T follicular helper cell (primary cell): Measurements from ENCODE around the gene RASA4.
"Not testable (repeated sequence)": the region's sequence is repeated elsewhere in the genome, so short reads cannot be mapped to it uniquely, and the experiment has no call there.

Experiments used
- DNase-seq: peaks from one replicate; pipeline ENCODE4 v3.0.0-alpha.2; 2020; ENCODE audit warnings: low read depth

RASA4 gene

DNA sequence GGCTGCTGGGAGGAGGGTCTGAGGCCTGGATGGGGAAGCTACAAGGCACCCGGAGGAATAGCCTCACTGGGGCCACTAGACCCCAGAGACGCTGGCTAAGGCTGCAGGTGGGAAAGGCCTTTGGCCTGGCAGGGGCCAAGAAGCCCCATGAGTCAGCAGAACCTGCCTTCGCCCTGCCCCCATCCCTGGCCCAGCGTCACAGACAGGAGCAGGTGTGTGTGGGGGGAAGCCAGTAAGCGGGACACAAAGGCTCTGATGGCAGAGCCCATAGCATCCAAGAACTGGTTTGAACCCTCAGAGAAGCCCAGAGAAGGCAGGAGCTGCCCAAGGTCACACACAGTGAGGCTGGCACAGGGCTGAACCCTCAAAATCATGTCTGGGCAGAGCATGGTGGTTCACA is 9.7 kb downstream of the RASA4 start:
- not testable (repeated sequence) for DNase-seq

DNA sequence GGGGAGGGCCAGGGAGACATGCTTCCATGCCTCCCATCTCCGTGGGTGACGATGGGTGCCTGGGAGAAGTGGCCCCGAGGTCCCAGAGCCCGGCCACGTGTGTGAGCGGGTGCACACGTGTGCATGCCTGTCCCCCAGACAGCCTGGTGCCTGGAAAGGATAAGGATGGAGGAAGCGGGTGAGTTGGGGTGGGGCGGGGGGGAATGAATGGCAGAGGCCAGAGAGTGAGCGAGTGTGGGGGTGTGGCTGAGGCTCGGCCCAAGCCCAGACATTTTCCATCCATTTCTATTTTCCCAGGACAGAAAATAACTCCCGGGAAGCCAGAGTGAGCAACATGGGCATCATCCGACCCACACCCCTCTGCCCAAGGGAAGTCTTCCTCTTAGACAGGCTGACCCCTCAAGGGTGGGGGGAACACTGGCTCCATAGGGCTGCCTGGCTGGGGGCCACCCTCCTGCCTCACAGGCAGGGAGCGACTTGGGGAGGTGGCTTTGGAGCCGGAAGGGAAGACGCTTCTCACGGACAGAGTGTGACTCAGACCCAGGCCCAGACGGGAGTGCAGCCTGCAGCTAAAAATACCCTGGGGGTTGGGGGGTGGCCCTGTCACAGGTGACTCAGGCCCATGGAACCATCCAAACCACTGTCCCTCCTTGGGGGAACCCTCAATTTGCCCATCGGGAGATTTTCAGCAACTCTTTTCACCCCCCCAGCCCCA is 12.0 kb downstream of the RASA4 start:
- not testable (repeated sequence) for DNase-seq

GRCh38 chr7:102602317-102602716 is 14.2 kb downstream of the RASA4 start:
- not testable (repeated sequence) for DNase-seq

- not testable (repeated sequence) for DNase-seq
Observed at GRCh38 chr7:102599699-102600098, 16.9 kb downstream of the RASA4 start.

- DNase-seq, result not testable (repeated sequence)
Observed at GRCh38 chr7:102596036-102596435, 20.5 kb downstream of the RASA4 start.

GRCh38 chr7:102593637-102594334 is 22.8 kb downstream of the RASA4 start:
- not testable (repeated sequence) for DNase-seq

- peak; percentile 45 for DNase-seq
Observed at GRCh38 chr7:102592477-102593019, 24.0 kb downstream of the RASA4 start.

DNA sequence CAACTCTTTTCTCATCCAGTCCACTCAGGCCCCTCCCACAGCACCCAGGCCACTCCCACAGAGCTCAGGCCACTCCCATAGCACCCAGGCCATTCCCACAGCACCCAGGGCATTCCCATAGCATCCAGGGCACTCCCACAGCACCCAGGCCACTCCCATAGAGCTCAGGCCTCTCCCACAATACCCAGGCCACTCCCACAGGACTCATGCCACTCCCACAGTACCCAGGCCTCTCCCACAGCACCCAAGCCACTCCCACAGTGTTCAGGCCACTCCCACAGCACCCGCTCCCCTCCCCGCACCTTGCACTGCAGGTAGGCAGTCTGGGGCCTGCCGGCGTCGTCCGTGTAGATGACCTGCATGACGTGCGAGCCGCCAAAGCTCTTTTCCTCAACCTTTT is 26.7 kb downstream of the RASA4 start:
- not testable (repeated sequence) for DNase-seq

DNA sequence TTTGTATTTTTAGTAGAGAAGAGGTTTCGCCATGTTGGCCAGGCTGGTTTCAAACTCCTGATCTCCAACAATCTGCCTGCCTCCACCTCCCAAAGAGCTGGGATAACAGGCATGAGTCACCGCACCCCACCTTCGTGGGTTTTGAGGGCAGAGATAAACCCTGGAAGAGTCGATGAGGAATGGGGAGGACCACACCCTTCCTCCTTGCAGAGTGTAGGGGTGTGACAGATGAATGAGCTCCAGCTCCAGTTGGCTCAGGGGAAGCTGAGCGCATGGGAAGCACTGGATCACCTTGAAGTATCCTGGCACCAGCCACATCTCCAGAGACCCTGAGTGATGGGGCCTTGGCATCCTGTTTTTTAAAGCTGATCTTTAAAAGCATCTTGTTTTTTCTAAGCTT is 33.1 kb downstream of the RASA4 start:
- DNase-seq, result not testable (repeated sequence)

DNA sequence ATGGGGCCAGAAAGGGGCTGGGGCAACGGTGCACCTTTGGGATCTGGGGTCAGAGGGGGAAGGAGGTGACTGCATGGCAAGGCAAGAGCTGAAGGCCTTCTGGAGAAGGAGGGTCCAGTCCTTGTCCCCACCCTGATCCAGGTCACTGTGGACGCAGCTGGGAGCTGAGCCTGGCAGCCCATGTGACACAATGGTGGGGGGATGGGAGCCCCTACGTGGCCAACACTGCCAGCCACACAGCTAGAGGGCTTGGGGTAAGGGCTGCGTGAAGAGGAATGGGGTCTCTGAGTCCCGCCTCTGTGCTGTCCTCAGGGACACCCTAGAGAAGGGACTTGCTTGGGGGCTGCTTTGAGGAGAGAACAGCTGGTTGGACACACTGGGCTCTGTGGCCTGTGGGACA is 34.8 kb downstream of the RASA4 start:
- not testable (repeated sequence) for DNase-seq

- DNase-seq, result not testable (repeated sequence)
Observed at GRCh38 chr7:102578486-102578885, 38.1 kb downstream of the RASA4 start.

DNA sequence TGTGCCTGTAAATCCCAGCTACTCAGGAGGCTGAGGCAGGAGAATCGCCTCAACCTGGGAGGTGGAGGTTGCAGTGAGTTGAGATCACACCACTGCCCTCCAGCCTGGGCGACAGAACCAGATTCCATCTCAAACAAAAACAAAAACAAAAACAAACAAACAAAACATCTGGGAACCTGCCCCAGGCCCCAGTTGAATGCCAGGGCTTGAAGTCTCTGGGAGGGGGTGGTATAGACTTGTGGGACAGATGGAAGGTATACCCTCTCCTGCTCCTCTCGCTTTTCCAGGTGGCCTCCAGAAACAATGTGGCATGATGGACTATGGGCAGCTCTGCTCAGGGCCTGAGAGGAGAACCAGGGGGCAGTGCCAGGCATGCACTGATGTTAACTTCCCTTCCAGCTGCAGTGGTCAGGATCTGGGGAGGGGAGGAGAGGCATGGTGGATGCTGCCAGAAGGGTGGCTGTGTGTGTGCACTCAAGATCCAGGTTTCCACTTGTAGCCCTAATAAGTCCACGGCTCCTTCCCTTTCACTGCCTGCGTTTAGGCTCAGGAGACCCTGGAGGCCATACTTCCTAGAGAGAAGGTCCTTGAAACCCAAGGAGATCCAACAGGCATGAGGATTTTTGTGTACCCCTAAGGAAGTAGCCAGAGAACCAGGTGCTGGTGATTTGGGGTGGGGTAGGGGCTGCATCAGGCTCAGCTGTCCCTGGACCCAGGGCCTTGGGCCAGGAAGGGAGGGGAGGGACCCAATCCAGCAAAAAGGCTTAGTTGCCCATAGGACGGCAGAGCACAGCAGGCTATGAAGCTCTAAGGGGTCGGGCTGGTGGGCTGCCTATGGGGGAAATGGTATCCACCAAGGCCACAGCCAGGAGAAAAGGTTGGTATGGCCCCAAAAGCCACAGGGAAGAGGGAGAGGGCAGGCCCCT is 39.0 kb downstream of the RASA4 start:
- not testable (repeated sequence) for DNase-seq

- DNase-seq, result not testable (repeated sequence)
Observed at GRCh38 chr7:102576363-102576762, 40.2 kb downstream of the RASA4 start.

GRCh38 chr7:102574607-102575006 is 41.9 kb downstream of the RASA4 start:
- not testable (repeated sequence) for DNase-seq

DNA sequence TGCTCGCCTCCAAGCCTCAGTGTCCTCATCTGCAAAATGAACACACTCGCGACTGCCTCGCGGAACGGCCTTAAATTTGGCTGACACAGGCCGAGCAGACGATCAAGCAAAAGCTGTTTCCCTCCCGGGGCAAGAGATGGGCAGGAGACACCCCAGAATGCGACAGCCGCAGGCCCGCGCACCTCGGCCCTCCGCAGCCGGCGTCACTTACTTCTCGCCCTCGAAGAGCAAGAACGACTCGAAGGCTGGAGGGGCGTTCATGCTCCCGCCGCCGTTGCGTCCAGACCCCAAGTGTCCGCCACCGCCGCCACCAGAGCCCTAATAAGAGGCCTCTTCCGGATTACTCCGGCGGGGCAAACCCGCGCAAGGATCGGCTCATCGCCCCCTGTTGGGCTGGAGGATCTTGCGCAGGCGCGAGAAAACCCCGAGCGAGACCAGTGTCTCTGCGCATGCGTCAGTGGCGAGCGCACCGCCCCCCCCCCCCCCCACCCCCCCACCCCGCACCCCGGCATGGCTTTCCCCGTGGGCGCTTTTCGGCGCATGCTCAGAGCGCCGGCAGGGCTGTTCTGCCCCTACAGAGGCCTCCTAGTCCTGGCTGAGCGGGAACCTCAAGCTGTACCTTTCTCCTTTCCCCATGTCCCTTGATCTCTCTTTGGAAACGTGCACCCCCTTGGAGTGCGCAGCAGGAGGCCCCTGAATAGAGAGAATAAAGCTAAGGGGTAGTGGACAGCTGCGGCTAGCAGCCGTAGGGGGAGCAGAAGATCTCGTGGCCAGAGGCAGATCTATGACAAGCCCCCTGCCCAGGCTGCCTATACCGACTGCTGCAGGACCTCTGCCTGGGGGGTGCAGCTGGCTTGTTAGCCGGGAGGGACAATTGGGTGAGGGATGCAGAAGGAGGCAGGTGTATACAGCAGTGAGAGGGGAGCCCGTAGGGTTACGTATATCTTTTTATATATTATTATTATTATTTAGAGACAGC is 44.0 kb downstream of the RASA4 start, which contains the start of gene POLR2J3:
Gene POLR2J3 (minus strand): TSS at position 323 of the 979 bp plus-strand sequence. CDS start 62 bp downstream, at position 261.
- DNase-seq, result peak; percentile 100

- DNase-seq, result not testable (repeated sequence)
Observed at GRCh38 chr7:102568620-102569019, 47.9 kb downstream of the RASA4 start.

GRCh38 chr7:102550808-102551422 is 65.6 kb downstream of the RASA4 start, which contains the start of gene SPDYE2:
Gene SPDYE2 (plus strand): TSS chr7:102551226. CDS start chr7:102553256, 2,030 bp downstream.
- not testable (repeated sequence) for DNase-seq

DNA sequence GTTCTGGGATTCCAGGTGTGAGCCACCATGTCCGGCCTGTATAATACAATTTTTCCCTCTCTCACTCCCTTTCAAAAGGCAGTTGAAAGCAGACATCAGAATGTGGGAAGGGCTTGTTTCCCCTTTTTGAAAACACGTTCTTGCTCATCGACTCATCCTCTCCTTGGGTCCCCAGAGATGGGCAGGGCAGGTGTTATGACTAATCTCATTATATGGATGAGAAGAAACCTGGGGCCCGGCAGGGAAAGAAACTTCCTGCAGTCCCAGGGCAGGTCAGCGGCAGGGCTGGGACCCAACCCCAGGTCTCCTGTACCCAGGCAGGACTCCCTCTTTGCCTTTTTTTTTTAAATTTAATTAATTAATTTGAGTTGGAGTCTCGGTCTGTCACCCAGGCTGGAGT is 70.2 kb downstream of the RASA4 start:
- DNase-seq, result not testable (repeated sequence)

DNA sequence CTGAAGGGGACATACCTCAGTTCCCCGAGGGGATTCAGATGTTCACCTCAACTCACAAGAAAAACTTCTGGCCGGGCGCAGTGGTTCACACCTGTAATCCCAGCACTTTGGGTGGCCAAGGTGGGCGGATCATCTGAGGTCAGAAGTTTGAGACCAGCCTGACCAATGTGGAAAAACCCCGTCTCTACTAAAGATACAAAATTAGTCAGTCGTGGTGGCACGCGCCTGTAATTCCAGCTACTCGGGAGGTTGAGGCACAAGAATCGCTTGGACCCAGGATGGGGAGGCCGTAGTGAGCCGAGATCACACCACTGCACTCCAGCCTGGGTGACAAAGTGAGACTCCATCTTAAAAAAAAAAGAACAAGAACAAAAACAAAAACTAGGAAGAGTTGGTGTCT is 71.3 kb downstream of the RASA4 start:
- DNase-seq, result not testable (repeated sequence)

DNA sequence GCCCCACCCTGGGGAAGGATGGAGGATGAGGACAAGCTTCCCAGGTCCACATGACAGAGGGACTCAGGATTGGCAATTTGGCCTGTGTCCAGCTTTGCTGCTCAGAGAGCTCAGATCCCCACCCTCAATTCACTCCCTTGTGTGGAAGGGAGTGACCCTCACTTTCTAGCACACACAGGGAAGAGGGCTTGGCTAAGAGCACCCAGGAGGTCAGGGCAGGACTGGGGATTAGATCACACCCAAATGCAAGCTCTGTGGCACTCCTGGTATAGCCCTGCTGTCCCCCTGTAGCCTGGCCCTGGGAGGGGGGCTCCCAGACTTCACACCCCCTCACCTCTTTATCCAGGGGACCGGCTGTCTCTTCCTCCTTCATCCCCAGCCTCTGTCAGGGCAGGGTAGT is 72.2 kb downstream of the RASA4 start:
- DNase-seq, result not testable (repeated sequence)
